IgD-negative memory B cell (primary cell): ENCODE results near the gene PIGB. TPM values are rescaled to one million over a fixed set of nuclear protein-coding genes. Genes with fewer than 3 reads are reported as not detected.
"Not testable (repeated sequence)": the region's sequence is repeated elsewhere in the genome, so short reads cannot be mapped to it uniquely, and the experiment has no call there.

Experiments
- H3K27ac Mint-ChIP-seq, 3 donors: one replicate each; pipeline ENCODE4 v1.8.0; 2020 to 2022; ENCODE audit warnings: mild to moderate bottlenecking in 3 of 3, mixed read lengths in 3 of 3, moderate library complexity in 1 of 3
- H3K27me3 Mint-ChIP-seq: one replicate; pipeline ENCODE4 v1.8.0; 2021; ENCODE audit warnings: mixed read lengths
- H3K36me3 Mint-ChIP-seq: one replicate; pipeline ENCODE4 v1.8.0; 2020; ENCODE audit warnings: mild to moderate bottlenecking, mixed read lengths
- H3K4me1 Mint-ChIP-seq, 3 donors: one replicate each; pipeline ENCODE4 v1.8.0; 2020 to 2022; ENCODE audit warnings: mixed read lengths in 3 of 3, mild to moderate bottlenecking in 1 of 3
- H3K4me3 Mint-ChIP-seq, 4 donors: one replicate each; pipeline ENCODE4 v1.8.0; 2020 to 2022; ENCODE audit warnings: mild to moderate bottlenecking in 4 of 4, mixed read lengths in 4 of 4, moderate library complexity in 3 of 4
- H3K9me3 Mint-ChIP-seq, 3 donors: one replicate each; pipeline ENCODE4 v1.8.0; 2020 to 2021; ENCODE audit warnings: mixed read lengths in 3 of 3, mild to moderate bottlenecking in 1 of 3
- polyA plus RNA-seq: library from polyadenylated mRNA; unstranded; fragments of 300-500 nt; fragmentation: Illumina TruSeq; gene quantifications from one replicate; pipeline ENCODE4 v1.2.3, GENCODE V29; 2021

The PIGB gene
- polyA plus RNA-seq, 1 donor from 2014 or later = 26.1 TPM

DNA sequence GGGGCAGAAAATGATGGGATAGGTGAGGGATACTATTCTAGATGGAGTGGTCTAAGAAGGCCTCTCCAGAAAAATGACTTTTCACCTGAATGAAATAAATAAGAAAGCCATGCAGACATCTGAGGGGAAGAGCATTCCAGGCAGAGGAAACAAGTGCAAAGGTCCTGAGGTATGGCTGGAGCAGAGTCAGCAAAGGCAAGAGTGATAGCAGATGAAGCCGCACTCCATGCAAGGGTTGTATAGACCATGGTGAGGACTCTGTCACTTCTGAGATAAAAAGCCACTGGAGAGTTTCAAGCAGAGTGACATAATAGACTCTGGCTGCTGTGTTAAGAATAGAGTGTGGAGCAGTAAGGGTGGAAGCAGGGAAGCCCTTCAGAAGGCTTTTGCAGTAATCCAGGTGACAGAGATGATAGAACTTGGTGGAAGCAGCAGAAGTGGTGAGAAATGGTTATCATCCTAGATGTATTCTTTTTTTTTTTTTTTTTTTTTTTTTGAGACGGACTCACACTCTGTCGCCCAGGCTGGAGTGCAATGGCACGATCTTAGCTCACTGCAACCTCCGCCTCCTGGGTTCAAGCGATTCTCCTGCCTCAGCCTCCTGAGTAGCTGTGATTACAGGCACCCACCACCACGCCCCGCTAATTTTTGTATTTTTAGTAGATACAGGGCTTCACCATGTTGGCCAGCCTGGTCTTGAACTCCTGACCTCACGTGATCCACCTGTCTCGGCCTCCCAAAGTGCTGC is 32.4 kb upstream of the PIGB start:
- H3K4me3 Mint-ChIP-seq = peak overlapping the region in 3 of 4 donors; percentile 32 to 97 (median 49)
- H3K9me3 Mint-ChIP-seq, H3K36me3 Mint-ChIP-seq, H3K27me3 Mint-ChIP-seq: not testable (repeated sequence)
- H3K4me1 Mint-ChIP-seq = peaks cover 26 to 45% (median 40%) of the 10 kb centered on the region in 3 donors
- H3K27ac Mint-ChIP-seq = peak overlapping the region; percentile 43 to 78 (median 59)

DNA sequence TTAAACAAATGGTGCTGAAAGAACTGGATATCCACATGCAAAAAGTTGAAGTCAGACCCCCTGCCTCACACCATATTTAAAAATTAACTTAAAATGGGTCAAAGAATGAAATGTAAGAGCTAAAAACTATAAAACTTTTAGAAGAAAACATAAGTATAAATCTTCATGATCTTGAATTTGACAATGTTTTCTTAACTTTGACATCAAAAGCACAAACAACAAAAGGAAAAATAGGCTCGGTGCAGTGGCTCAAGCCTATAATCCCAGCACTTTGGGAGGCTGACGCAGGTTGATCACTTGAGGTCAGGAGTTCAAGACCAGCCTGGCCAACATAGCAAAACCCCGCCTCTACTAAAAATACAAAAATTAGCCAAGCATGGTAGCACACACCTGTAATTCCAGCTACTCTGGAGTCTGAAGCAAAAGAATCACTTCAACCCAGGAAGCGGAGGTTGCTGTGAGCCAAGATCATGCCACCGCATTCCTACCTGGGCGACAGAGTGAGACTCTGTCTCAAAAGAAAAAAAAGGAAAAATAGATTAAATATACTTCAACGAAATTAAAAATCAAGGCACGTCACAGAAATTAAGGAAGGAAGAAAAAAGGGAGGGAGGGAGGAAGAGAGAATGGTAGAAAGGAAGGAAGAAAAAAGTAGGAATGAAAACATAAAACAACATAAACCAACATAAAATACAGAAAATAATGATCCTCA is 30.9 kb upstream of the PIGB start:
- Mint-ChIP-seq H3K27ac (peak overlapping the region; percentile 86 to 91 (median 88)), H3K4me1 (peaks cover 22 to 38% (median 31%) of the 10 kb centered on the region in 3 donors), H3K4me3 (peak overlapping the region; percentile 88 to 98 (median 96)), H3K9me3 (no peaks in the 10 kb centered on the region), H3K36me3 (no peaks in the 10 kb centered on the region), H3K27me3 (no peaks in the 10 kb centered on the region)

GRCh38 chr15:55289011-55289745 is 29.8 kb upstream of the PIGB start:
- H3K27me3 Mint-ChIP-seq = no peaks in the 10 kb centered on the region
- no peaks in the 10 kb centered on the region for H3K9me3 Mint-ChIP-seq
- H3K36me3 Mint-ChIP-seq = no peaks in the 10 kb centered on the region
- peak overlapping the region; percentile 88 to 98 (median 96) for H3K4me3 Mint-ChIP-seq
- H3K27ac Mint-ChIP-seq = peak overlapping the region; percentile 86 to 94 (median 91)
- H3K4me1 Mint-ChIP-seq = peaks cover 19 to 38% (median 26%) of the 10 kb centered on the region in 3 donors

DNA sequence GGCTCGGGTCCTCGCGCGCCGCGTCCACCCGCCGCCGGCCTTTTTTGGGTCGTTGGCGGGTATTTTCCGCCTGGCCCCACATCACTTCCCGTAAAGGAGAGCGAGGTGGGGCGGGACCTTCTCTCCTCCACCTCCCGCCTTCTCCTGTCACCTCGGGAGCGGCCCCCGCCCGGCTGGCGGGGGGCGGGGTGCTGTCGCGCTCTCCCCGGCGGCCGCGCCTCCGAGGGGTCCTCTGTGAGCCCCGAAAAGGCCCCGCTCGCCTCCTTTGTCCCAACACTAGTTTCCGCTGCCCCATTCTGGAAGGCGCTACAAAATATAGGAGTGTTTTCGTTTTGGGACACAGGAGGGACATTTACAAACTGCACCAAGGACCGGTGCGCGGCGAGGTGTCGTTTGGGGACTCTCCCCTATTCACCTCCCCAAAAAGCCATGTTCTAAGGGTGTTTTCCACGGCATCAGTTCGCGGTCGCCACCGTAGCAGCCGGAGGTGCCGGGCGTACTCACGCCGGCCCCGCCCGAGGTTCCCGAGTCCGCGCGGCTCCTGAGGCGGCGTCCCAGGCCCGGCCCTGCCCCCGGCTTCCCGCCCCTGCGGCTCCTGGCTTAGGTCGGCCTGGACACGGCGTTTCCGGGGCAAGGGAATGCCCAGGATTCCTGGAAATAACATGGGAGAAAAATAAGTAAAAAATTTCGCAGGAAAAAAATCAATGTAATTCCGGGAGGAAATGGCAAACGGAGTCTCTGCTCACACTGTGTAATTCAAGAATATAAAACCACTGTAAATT is 29.1 kb upstream of the PIGB start, which contains the start of gene RAB27A:
RAB27A (minus strand) TSS at position 68 of the 782 bp plus-strand sequence. CDS start 54,879 bp downstream, outside the sequence.
- peaks cover 17 to 31% (median 22%) of the 10 kb centered on the region in 3 donors for H3K4me1 Mint-ChIP-seq
- no peaks in the 10 kb centered on the region for H3K9me3 Mint-ChIP-seq
- H3K27ac Mint-ChIP-seq = peak within 1 kb of the TSS; percentile 86 to 94 (median 91)
- H3K36me3 Mint-ChIP-seq = no peaks in the 10 kb centered on the region
- peak within 1 kb of the TSS; percentile 88 to 98 (median 96) for H3K4me3 Mint-ChIP-seq
- H3K27me3 Mint-ChIP-seq = no peaks in the 10 kb centered on the region

- Mint-ChIP-seq H3K9me3 (no peaks in the 10 kb centered on the region), H3K4me3 (peak overlapping the region; percentile 88 to 98 (median 96)), H3K36me3 (no peaks in the 10 kb centered on the region)
These were observed 28.4 kb upstream of the PIGB start for GRCh38 chr15:55290528-55291057.

DNA sequence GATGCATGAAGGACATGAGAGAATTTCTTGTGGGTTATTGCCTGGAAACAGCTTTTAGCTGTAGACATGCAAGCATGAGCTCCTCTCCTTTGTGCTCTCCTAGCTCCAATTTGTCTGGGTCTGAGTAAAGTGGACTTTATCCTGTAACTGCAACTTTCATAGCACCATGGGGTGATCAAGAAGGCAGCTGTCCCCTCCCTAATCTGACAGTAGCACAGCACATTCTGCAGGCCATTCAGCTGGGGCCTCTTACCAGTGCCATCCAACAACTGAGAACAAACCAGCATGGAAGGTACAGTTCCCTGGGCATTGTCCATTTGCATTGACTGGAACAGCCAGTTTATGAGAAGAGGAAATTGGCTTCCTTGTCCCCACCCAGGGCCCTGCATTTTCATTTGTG is 21.7 kb upstream of the PIGB start:
- Mint-ChIP-seq H3K27me3 (no peaks in the 10 kb centered on the region), H3K9me3 (no peaks in the 10 kb centered on the region), H3K27ac (no peak overlapping the region), H3K4me1 (no peaks in the 10 kb centered on the region), H3K4me3 (no peak overlapping the region), H3K36me3 (peaks cover 2% of the 10 kb centered on the region)

More at GRCh38 chr15:55290528-55291057, 28.4 kb upstream of the PIGB start:
- H3K4me1 Mint-ChIP-seq = peaks cover 13 to 26% (median 17%) of the 10 kb centered on the region in 3 donors
- peak overlapping the region; percentile 84 to 94 (median 87) for H3K27ac Mint-ChIP-seq
- no peaks in the 10 kb centered on the region for H3K27me3 Mint-ChIP-seq

- not testable (repeated sequence) for H3K4me3 Mint-ChIP-seq, H3K9me3 Mint-ChIP-seq, H3K4me1 Mint-ChIP-seq, H3K27ac Mint-ChIP-seq, H3K27me3 Mint-ChIP-seq
- peaks cover 13% of the 10 kb centered on the region for H3K36me3 Mint-ChIP-seq
These were observed 16.2 kb upstream of the PIGB start for GRCh38 chr15:55302801-55303200.

DNA sequence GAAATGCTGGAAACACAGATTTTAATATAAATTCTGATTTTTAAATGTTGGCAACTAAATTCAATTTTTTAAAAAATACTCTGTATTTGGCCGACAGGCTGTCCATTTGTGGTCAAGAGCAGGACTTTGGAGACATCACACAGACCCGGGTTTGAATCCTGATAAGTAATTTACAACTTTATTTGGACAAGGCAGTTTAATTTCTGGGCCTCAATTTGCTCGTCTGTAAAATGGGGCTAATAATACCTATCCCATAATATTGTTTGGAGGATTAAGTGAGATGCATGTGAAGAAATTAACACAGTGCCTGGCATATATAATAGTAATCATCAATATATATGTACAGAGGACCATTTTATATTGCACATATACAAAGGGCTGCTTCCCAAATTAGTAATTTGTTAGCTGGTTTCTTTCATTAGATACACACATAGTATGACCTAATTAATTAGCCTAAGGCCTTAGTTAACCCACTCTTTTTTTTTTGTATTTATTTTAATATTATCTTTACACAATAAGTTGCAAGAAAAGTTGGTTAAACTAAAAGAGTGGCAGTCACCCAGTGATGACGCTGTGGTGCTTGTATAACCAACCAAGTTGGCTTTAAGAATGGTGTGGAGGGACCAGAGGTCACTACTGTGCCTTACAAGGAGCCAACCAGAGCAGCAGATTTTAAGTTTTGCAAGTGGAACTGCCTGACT is 665 bp downstream of the PIGB start:
- Mint-ChIP-seq H3K36me3 (peaks cover 3% of the 10 kb centered on the region), H3K9me3 (no peaks in the 10 kb centered on the region), H3K4me3 (peak overlapping the region; percentile 97 to 99 (median 98)), H3K27me3 (no peaks in the 10 kb centered on the region), H3K27ac (peak overlapping the region; percentile 97 to 100 (median 100)), H3K4me1 (peaks cover 40 to 53% (median 43%) of the 10 kb centered on the region in 3 donors)

GRCh38 chr15:55320238-55320550 is 1.2 kb downstream of the PIGB start:
- H3K36me3 Mint-ChIP-seq = peaks cover 3% of the 10 kb centered on the region
- H3K4me1 Mint-ChIP-seq = peaks cover 35 to 49% (median 38%) of the 10 kb centered on the region in 3 donors
- H3K9me3 Mint-ChIP-seq = no peaks in the 10 kb centered on the region
- H3K27ac Mint-ChIP-seq = peak overlapping the region in 2 of 3 donors; percentile 87 to 97
- H3K27me3 Mint-ChIP-seq = no peaks in the 10 kb centered on the region
- H3K4me3 Mint-ChIP-seq = peak overlapping the region; percentile 67 to 99 (median 98)

DNA sequence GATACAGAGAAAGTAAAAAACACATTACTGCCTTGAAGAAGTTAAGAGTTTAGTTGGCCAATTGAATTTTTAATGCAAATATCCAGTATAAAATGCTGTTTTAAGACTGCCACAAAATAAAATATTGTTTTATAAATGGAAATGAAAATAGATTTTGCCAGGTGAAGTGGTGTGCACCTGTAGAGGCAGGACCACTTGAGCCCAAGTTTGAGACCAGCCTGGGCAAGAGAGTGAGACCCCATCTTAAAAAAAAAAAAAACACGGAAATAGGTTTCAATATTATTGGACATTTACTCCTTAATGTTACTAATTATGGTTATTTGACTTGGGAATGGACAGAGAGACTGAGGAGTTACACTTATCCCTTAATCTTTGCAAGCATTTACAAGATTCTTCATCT is 1.9 kb downstream of the PIGB start:
- H3K4me1 Mint-ChIP-seq = peaks cover 31 to 45% (median 34%) of the 10 kb centered on the region in 3 donors
- H3K27ac Mint-ChIP-seq = peak overlapping the region in 1 of 3 donors; percentile 37

GRCh38 chr15:55322467-55322866 is 3.4 kb downstream of the PIGB start:
- no peaks in the 10 kb centered on the region for H3K27me3 Mint-ChIP-seq
- peak overlapping the region in 1 of 3 donors; percentile 73 for H3K27ac Mint-ChIP-seq
- no peaks in the 10 kb centered on the region for H3K9me3 Mint-ChIP-seq
- H3K36me3 Mint-ChIP-seq = peaks cover 2% of the 10 kb centered on the region
- H3K4me1 Mint-ChIP-seq = peaks cover 26 to 38% (median 30%) of the 10 kb centered on the region in 3 donors
- peak overlapping the region in 1 of 4 donors; percentile 53 for H3K4me3 Mint-ChIP-seq

More for the DNA sequence above, 1.9 kb downstream of the PIGB start:
- no peaks in the 10 kb centered on the region for H3K9me3 Mint-ChIP-seq
- no peaks in the 10 kb centered on the region for H3K27me3 Mint-ChIP-seq
- peaks cover 3% of the 10 kb centered on the region for H3K36me3 Mint-ChIP-seq
- peak overlapping the region in 1 of 4 donors; percentile 65 for H3K4me3 Mint-ChIP-seq

GRCh38 chr15:55327387-55327786 is 8.4 kb downstream of the PIGB start:
- H3K27ac Mint-ChIP-seq = no peak overlapping the region
- H3K27me3 Mint-ChIP-seq = no peaks in the 10 kb centered on the region
- H3K4me3 Mint-ChIP-seq = no peak overlapping the region
- peaks cover 9 to 14% (median 13%) of the 10 kb centered on the region in 3 donors for H3K4me1 Mint-ChIP-seq
- peaks cover 6% of the 10 kb centered on the region for H3K36me3 Mint-ChIP-seq
- H3K9me3 Mint-ChIP-seq = no peaks in the 10 kb centered on the region

DNA sequence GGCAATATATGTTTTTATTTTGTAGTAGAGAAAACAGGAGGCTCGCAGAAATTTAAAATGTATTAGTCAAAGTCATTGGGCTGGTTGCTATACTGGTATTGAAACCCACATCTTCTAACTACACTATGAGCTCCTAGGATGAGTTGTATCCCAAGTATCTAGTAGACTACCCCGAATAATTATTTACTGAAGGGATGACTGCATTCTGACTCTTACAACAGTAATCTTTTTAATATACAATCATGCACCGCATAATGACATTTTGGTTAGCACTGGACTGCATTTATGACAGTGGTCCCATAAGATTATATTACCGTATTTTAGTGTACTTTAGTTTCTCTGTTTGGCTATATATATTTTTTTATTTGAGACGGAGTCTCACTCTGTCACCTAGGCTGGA is 15.3 kb downstream of the PIGB start:
- Mint-ChIP-seq H3K4me1 (peaks cover 0 to 2% (median 0%) of the 10 kb centered on the region in 3 donors), H3K36me3 (peaks cover 10% of the 10 kb centered on the region), H3K27me3 (no peaks in the 10 kb centered on the region), H3K27ac (no peak overlapping the region), H3K9me3 (no peaks in the 10 kb centered on the region), H3K4me3 (no peak overlapping the region)
